Measurements from ENCODE around the gene ATP1A3.

The ATP1A3 gene

GRCh38 chr19:41981724-41982123 lies 12.3 kb downstream of the ATP1A3 start:
- no peak for DNase-seq

DNA sequence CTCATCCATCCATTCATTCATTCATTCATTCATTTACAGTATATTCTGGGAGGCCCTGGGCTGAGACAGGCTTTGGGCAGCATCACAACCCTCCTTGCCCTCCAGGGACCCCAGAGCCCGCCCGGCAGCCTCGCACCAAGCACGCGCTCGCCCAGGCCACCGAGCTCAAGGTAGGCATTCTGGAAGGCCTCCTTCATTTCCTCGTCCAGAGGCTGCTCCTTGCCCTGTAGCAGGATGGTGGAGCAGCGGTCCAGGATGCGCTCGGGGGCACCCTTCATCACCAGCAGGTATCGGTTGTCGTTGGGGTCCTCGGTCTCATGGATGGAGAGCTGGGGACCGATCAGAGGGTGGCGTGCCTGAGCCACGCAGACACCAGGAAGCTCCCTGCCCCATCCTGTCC lies 15.6 kb downstream of the ATP1A3 start:
- DNase-seq: no peak

- DNase-seq: no peak
Observed at GRCh38 chr19:41977916-41978315, 16.1 kb downstream of the ATP1A3 start.

GRCh38 chr19:41974652-41975051 lies 19.4 kb downstream of the ATP1A3 start:
- DNase-seq: no peak

GRCh38 chr19:41971363-41971762 lies 22.7 kb downstream of the ATP1A3 start:
- no peak for DNase-seq

DNA sequence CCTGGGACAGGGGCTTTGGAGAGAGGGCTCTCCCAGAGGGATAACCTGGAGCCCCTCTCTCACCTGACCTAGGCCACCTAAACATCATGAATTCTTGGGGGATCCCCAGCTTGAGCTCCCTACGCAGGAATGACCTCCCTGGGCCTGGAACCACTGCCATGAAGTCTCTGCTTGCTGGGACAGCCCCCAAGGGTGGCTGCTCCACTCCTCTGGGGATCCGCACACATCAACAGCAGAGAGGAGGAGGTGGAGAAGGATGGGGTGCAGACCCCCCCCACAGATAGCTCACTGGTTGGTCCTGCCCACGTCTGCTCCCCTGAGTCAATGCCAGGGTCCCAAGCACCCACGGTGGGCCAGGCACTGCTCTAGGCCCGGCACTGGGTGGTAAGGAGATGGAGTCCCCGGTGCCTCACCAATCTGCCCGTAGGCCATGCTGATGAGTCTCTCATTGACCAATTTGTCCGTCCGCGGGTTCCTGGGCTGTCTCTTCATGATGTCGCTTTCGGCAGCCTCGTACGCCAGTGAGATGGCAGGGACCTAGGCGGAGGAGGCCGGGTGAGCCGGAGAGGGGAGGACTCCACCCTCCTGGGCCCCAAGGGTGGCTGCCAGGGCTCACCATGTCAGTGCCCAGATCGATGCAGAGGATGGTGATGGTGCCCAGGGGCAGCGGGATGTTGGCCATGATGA lies 24.1 kb downstream of the ATP1A3 start:
- DNase-seq: no peak

- DNase-seq: no peak
Observed at GRCh38 chr19:41968751-41969595, 25.1 kb downstream of the ATP1A3 start.

- DNase-seq: no peak
Observed at GRCh38 chr19:41967054-41967783, 26.8 kb downstream of the ATP1A3 start.

GRCh38 chr19:41965106-41965505 lies 28.9 kb downstream of the ATP1A3 start:
- no peak for DNase-seq

- DNase-seq: no peak
Observed at GRCh38 chr19:41960973-41961372, 33.1 kb downstream of the ATP1A3 start.

- DNase-seq: peak; percentile 97
Observed at GRCh38 chr19:41959056-41960053, 34.7 kb downstream of the ATP1A3 start, which contains the start of gene RABAC1. TSS of gene RABAC1 (minus strand) at chr19:41959321. CDS start at chr19:41959292, 29 bp downstream.

DNA sequence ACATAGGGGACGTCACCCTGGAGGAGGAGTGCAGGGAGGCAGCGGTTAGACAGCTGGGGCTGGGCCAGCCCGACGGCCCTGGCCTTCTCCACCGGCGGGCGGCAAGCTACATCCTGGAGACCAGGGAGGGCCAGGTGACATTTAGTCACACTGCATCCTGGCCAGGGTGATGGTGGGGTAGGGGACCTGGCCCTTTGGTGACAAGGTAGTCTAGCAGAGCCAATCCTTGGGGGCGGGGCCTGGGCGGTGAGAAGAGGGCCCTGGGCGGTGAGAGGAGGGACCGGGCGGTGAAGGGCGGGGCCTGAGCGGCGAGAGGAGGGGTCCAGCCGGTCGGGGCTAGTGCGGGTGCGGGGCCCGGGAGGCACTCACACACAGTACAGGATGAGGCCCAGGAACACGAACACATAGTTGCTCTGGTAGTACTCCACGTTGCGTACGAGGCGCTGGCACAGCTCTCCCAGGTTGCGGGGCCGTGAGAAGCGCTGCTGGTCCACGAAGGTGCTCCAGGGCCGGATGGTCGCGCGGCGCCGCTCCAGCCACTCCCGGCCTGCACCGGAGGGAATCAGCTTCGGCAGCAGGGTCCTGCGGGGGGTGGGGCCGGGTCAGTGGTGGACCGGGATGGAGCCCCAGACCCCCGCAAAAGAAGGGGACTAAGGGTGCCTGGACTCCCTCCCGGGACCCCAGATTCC lies 35.5 kb downstream of the ATP1A3 start:
- peak; percentile 90 for DNase-seq

DNA sequence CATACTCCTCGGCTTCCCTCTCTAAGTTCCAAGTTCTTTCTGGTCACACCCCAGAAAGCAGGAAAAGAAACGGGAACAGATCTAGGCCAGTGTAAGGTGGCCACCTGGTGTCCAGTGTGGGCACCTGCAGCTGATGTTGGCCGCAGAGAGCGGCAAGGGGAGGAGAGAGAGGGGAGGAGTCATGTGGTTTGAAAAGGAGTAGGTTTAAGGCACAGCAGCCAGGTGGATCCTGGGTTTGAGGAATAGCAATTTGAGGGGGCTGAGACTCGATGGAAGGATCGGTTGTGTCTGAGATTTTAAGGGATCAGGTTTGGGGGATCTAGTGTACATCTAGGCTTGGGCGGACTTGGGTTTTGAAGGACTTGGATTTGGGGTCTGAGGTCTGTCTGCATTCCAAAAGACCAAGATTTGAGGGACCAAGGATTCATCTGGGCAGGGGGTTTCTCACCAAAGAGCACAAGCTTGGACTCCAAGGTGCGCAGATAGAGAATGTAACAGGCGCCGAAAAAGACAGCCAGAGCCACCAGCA lies 36.1 kb downstream of the ATP1A3 start:
- peak; percentile 77 for DNase-seq

DNA sequence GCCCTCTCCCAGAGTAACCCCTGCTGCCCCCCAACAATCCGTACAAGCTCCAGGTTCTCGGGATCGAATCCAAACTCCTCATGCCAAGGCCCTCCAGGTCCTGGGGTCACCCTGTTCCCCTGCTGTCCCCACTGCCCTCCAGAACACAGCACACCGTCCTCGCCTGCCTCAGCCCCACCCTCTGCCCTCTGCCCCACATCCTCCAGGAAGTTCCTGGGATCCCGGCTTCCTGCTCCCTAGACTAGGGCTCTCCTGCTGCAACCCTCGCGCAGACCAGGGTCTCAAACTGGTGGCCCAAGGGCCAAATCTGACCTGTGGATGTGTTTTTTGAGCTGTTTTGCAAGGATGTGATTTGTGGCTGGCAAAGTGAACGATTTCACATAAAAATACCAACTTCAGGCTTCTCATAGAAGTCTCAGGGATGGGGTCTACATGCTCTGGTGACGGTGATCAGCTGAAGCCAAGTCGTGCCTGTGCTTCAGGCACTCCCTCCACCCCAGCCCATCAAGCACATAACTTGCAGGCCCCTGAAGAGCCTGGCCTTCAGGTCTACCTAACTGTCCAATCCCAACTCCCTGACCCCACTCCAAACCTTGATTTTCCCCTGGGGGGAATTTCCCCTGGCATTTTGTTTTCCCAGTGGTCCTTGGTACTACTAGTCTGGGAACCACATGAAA lies 36.7 kb downstream of the ATP1A3 start:
- DNase-seq: no peak

DNA sequence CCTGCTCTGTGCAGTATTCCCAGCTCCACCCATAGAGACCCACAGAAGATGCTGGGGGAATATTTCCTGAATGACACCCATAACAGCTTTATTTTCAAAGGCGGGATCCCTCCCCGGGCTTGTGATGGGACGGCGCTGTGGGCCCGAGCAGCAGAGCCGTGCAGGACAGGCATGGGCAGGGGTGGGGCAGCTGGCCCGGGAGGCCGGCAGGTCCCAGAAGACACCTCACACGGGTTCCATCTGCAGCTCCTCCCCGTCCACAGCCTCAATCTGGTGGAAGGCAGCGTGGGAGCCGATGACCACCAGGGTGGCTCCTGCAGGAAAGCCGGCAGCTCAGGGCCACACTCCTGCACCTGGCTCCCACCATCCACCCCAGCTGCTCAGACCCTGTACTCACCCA lies 37.4 kb downstream of the ATP1A3 start:
- DNase-seq: no peak

GRCh38 chr19:41955521-41955920 lies 38.5 kb downstream of the ATP1A3 start:
- no peak for DNase-seq

GRCh38 chr19:41951686-41952172 lies 42.3 kb downstream of the ATP1A3 start:
- peak; percentile 79 for DNase-seq

DNA sequence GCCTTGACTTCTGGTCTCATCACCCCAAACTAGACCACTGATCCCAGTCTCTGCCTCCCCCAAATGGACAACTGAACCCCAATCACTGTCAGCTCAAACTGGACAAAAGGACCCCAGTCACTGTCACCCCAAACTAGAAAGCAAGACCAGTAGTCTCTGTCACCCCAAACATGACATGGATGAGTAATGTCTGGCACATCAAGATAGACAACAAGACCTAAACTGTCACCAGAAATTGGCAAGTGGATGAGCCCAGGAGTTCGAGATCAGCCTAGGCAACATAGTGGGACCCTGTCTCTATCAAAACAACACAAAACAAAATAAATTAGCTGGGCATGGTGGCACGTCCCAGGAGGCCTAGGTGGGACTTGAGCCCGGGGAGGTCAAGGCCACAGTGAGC lies 46.9 kb downstream of the ATP1A3 start:
- DNase-seq: no peak

GRCh38 chr19:41945135-41945766 lies 48.8 kb downstream of the ATP1A3 start:
- no peak for DNase-seq

DNA sequence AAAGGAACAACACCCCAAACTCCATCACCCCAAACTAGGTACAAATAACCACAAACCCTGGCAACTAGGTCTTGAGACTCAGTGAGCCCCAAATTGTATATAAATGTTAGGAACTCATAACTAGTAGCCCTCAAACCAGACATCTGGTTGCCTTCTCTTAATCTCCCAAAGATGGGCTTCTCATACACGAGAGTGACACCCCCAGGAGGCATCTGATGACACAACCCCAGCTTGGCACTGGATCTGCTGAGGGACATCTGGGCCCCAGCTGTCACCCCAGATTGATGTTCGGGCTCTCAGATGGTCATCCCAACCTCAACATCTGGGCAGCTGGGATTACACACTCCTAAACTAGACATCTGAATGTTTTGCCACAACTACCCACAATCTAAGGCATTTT lies 49.7 kb downstream of the ATP1A3 start:
- DNase-seq: no peak
